Coronary artery (tissue), 2 donors: Measurements from ENCODE around the gene POMP.

Experiments used
- DNase-seq: peaks from one replicate; pipeline ENCODE4 v3.0.0-alpha.2; 2017; ENCODE audit warnings: low spot score
- H3K27ac ChIP-seq, 2 donors: fragments of 200-600 bp; sonication (generic); one replicate each; pipeline ENCODE4 v1.5.1; 2016 to 2019
- H3K4me3 ChIP-seq: fragments of 200-600 bp; sonication (generic); 2 replicates; pipeline ENCODE4 v1.5.1; 2016; ENCODE audit warnings: mild to moderate bottlenecking, moderate library complexity
- TF ChIP-seq, protein P1 (sequence below): fragments of 200-600 bp; sonication (generic); IDR thresholded peaks from one replicate; pipeline ENCODE4 v1.5.1; 2019; ENCODE audit warnings: antibody characterized with exemption

POMP gene

DNA sequence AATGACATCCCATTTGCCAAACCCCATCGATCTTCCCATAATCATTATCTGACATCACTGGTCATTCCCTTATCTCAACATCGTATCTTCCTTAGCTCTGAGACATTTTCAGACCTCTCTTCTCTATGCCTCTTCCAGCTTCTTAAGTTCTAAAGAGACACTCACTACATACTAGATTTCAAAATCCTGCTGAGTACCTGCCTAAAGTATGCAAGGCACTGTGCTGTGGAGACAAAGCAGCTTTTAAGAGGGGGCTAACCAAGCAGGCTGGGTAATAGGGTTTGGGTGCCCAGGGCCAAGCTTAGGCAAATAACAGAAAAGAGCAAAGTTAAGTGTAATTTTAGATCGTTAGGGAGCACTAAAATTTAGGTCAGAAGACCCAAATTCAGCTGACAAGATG, 3.4 kb upstream of the POMP start:
- Histone ChIP-seq H3K27ac (no peak overlapping the region), H3K4me3 (no peak overlapping the region)
- TF ChIP-seq, protein P1, sequence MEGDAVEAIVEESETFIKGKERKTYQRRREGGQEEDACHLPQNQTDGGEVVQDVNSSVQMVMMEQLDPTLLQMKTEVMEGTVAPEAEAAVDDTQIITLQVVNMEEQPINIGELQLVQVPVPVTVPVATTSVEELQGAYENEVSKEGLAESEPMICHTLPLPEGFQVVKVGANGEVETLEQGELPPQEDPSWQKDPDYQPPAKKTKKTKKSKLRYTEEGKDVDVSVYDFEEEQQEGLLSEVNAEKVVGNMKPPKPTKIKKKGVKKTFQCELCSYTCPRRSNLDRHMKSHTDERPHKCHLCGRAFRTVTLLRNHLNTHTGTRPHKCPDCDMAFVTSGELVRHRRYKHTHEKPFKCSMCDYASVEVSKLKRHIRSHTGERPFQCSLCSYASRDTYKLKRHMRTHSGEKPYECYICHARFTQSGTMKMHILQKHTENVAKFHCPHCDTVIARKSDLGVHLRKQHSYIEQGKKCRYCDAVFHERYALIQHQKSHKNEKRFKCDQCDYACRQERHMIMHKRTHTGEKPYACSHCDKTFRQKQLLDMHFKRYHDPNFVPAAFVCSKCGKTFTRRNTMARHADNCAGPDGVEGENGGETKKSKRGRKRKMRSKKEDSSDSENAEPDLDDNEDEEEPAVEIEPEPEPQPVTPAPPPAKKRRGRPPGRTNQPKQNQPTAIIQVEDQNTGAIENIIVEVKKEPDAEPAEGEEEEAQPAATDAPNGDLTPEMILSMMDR: no peak
- DNase-seq: no peak

DNA sequence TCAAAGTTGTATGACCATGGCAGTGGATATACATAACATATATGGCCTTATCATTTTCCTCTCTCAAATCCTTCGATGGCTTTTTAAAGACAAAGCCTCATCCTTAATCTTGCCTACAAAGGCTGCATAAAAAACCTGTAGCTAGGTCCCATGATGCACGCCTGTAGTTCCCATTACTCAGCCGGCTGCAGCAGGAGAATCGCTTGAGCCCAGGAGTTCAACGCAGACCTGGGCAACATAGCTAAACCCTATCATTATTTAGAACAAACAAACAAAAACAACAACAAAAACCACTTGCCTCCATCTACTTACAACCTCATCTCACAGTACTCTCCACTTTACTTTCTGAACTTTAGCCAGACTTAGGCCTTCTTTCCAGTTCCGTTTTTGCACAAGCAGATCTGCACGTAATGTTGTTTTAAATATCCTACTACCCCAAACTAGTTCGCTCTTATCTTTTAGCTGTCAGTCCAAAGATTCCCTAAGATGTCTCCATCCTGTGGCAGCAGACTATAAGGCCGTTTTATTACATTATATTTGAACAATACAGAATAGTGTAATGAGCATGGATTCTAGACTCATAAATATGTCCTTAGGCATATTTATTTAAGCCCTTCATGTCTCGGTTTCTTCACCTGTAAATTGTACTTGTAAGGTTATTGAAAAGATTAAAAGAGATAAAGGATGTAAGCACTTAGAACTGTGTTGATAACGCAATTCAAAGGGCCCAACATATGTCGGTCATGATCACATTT, 969 bp upstream of the POMP start:
- DNase-seq: no peak
- H3K4me3 ChIP-seq: peak overlapping the region; percentile 99
- peak overlapping the region; percentile 92 to 99 for H3K27ac ChIP-seq
- TF ChIP-seq, protein P1: no peak

DNA sequence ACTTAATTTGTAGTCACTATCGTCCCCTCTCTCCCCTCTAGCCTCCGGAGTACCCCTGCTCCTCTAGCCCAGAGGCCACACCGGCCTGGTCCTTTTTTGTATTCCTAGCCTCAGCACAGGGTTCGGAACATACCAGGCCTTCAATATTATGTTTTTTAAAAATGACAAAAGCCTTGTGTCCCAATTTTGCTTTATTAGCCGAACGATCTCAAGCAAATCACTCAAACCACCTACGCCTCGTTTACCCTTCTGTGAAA, 463 bp upstream of the POMP start:
- DNase-seq: no peak
- TF ChIP-seq, protein P1: no peak
- H3K4me3 ChIP-seq: peak overlapping the region; percentile 99
- H3K27ac ChIP-seq: peak overlapping the region; percentile 92 to 99

DNA sequence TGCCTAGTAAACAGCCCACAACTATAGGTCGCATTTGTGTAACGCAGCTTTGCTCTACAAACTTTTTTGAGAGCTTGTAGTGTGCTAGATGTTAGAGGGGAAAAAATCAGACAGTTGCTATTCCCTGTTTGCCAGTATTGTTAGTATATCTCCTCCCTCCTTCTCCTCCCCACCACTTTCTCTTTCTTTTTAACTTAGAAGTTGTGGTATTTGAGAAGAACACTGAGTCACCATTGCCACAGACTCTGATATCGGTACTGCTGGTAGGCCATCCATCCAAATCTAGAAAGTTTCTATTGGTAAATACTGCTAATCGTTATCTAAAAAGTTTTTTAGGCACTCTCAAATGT, 666 bp downstream of the POMP start:
- H3K4me3 ChIP-seq: peak overlapping the region; percentile 99
- TF ChIP-seq, protein P1: no peak
- DNase-seq: no peak
- H3K27ac ChIP-seq: peak overlapping the region; percentile 92 to 99

DNA sequence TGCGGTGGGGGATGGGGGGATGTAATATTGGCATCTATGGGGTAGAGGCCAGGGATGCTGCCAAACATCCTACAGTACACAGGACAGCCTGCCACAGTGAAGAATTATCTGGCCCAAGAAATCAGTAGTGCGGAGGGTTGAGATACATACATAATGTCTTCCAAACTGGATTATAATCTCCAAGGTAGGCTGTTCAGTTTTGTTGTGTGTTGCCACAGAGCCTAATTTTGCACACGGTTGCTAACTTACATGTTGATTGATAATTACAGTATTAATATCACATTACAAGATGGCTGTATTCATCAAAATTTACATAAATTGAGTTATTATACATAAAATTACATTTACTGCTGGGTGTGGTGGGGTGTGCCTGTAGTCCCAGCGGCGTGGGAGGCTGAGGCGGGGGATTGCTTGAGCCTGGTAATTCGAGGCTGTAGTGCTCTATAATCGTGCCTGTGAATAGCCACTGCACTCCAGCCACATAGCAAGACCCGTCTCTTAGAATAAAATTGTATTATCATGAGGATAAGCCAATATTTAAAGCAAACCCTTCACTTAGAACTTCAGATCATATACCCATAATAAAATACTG, 8.1 kb downstream of the POMP start:
- H3K27ac ChIP-seq: no peak overlapping the region
- no peak for DNase-seq
- H3K4me3 ChIP-seq: no peak overlapping the region
- TF ChIP-seq, protein P1: no peak

DNA sequence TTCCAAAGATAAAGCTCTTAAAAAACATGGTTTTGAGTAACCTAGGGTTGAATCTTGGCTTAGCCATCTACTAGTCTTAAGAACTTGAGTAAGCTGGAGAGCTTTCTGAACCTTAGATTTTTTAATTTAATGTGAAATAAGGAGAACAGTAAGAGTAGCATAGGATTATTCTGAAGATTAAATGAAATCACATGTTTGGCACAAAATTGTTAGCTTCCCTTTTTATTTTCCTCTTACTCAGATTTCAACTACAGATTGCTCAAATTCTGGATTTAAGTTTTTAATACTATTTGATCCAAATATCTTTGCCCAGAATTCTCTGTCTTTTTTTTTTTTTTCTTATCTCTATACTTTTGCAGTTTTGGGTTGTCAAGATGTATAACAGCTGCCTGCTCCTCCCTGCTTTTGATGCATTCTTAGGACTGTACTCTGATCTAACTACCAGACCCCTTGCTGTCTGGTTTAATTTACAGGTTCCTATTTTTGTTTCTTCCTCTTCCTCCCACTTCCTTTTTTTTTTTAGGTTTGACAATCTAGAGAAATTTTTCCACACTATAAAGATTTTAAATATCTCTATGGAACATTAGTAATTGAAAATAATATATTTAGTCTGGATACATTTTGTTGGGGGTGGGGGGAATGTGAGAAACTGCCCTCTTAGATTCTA, 12.3 kb downstream of the POMP start:
- H3K27ac ChIP-seq: no peak overlapping the region
- DNase-seq: no peak
- TF ChIP-seq, protein P1: no peak
- no peak overlapping the region for H3K4me3 ChIP-seq

DNA sequence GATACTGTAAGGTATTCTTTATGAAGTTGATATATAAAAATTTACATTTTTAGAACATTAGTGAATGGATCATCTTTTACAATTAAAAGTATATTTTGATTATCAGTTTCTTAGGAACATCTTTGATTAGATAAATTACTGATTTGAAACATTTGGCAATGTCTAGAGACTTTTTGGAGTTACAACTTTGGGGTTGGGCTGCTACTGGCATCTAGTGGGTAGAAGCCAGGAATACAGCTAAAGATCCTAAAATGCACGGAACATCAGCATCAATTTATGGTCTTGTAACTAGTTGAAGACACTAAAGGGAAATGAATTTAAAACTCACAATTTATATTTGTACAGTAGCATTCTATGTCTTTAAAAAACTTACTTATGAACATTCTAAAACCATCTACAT, 19.9 kb downstream of the POMP start:
- TF ChIP-seq, protein P1: no peak
- no peak for DNase-seq
- H3K4me3 ChIP-seq: no peak overlapping the region
- H3K27ac ChIP-seq: no peak overlapping the region
